A549 (cell line): Measurements from ENCODE around the gene FAM180B. TPM values are rescaled to one million over a fixed set of nuclear protein-coding genes. Genes with fewer than 3 reads are reported as not detected.

Experiments used
- ATAC-seq, 2 experiments: fragments of 200-7000 bp in 1 of 2; fragments of >200 bp in 1 of 2; cut with Nextera tagmentation in 1 of 2; cut with Tn5 transposase in 1 of 2; 3 replicates each; pipeline versions ENCODE4 v1.8.0 to v1.9.1; 2018 to 2020; ENCODE audit warnings: mild to moderate bottlenecking in 1 of 2, moderate library complexity in 1 of 2
- CTCF ChIA-PET: fragments of 300-600 bp; sonication (Branson Sonifier 250); formaldehyde crosslinking; extraction: SDS; loops from one replicate; lab custom pipeline; 2021; ENCODE audit warnings: antibody characterized with exemption, inconsistent platforms; lab: Yijun Ruan, JAX
- POLR2A ChIA-PET: fragments of 350-600 bp; formaldehyde crosslinking; extraction: SDS; loops from one replicate; lab custom pipeline; 2021; ENCODE audit warnings: antibody characterized with exemption, inconsistent platforms; lab: Yijun Ruan, JAX
- DNase-seq, 2 experiments: peaks; one replicate each; pipeline versions ENCODE4 v3.0.0 to v3.0.0-alpha.2; 2011 to 2016; ENCODE audit warnings: low read depth in 1 of 2, low spot score in 1 of 2
- FAIRE-seq: peaks from 2 replicates; lab custom pipeline; 2011; peaks lifted over from hg19 to GRCh38; lab: Jason Lieb, UNC
- H3K27ac ChIP-seq, 2 experiments: fragments of >200 bp; sonication (Bioruptor Twin); formaldehyde crosslinking; 3 replicates each; pipeline ENCODE4 v1.5.1; 2016 to 2017
- H3K4me1 ChIP-seq: fragments of >200 bp; sonication (Bioruptor Twin); formaldehyde crosslinking; 3 replicates; pipeline ENCODE4 v1.6.1; 2016
- H3K4me2 ChIP-seq: fragments of >200 bp; sonication (Bioruptor Twin); formaldehyde crosslinking; 3 replicates; pipeline ENCODE4 v1.6.1; 2016
- H3K4me3 ChIP-seq: fragments of >200 bp; sonication (Bioruptor Twin); formaldehyde crosslinking; 3 replicates; pipeline ENCODE4 v1.5.1; 2016
- H3K9me3 ChIP-seq: fragments of >200 bp; sonication (Bioruptor Twin); formaldehyde crosslinking; 3 replicates; pipeline ENCODE4 v1.6.1; 2016
- BHLHE40 ChIP-seq: IDR thresholded peaks from 2 replicates; pipeline ENCODE4 v1.6.1; 2012; ENCODE audit warnings: low read depth, low read length, inconsistent platforms
- CBX2 ChIP-seq: fragments of 200-600 bp; sonication (generic); IDR thresholded peaks from 2 replicates; pipeline ENCODE4 v1.6.1; 2016; ENCODE audit warnings: low read depth, mild to moderate bottlenecking, borderline replicate concordance
- CBX8 ChIP-seq: fragments of 200-600 bp; sonication (generic); IDR thresholded peaks from 2 replicates; pipeline ENCODE4 v1.6.1; 2016
- CHD4 ChIP-seq: fragments of 200-600 bp; sonication (generic); IDR thresholded peaks from 2 replicates; pipeline ENCODE4 v1.6.1; 2016; ENCODE audit warnings: antibody characterized with exemption, mild to moderate bottlenecking, borderline replicate concordance
- EHMT2 ChIP-seq: fragments of 200-600 bp; sonication (generic); IDR thresholded peaks from 2 replicates; pipeline ENCODE4 v1.6.1; 2016; ENCODE audit warnings: antibody characterized with exemption, low read depth, mild to moderate bottlenecking, moderate library complexity
- EP300 ChIP-seq, 2 experiments: fragments of >200 bp; sonication (Bioruptor Twin); formaldehyde crosslinking; IDR thresholded peaks; 2 replicates in 1 of 2; 3 replicates in 1 of 2; pipeline ENCODE4 v1.6.1; 2016 to 2017
- FOSB ChIP-seq: fragments of 250-450 bp; sonication (Bioruptor Pico); IDR thresholded peaks from 2 replicates; pipeline ENCODE4 v1.5.0; 2020; ENCODE audit warnings: mild to moderate bottlenecking, moderate library complexity
- FOSL2 ChIP-seq, 2 experiments: fragments of 450-650 bp in 1 of 2; fragments of >200 bp in 1 of 2; sonication (Bioruptor Twin) in 1 of 2; formaldehyde crosslinking; IDR thresholded peaks; 2 replicates each; pipeline versions ENCODE4 v1.5.0 to v1.6.1; 2016 to 2020; ENCODE audit warnings: mild to moderate bottlenecking in 1 of 2, moderate library complexity in 1 of 2
- FOXS1 ChIP-seq: fragments of 250-450 bp; sonication (Bioruptor Pico); IDR thresholded peaks from 2 replicates; pipeline ENCODE4 v1.5.0; 2020; ENCODE audit warnings: mild to moderate bottlenecking, moderate library complexity
- HEYL ChIP-seq: fragments of 250-450 bp; sonication (Bioruptor Pico); IDR thresholded peaks from 2 replicates; pipeline ENCODE4 v1.8.0; 2021; ENCODE audit warnings: mild to moderate bottlenecking, moderate library complexity
- JUNB ChIP-seq: fragments of >200 bp; sonication (Bioruptor Twin); formaldehyde crosslinking; IDR thresholded peaks from 2 replicates; pipeline ENCODE4 v1.6.1; 2016
- KDM1A ChIP-seq: fragments of 200-600 bp; sonication (generic); IDR thresholded peaks from 2 replicates; pipeline ENCODE4 v1.6.1; 2016; ENCODE audit warnings: low read depth, mild to moderate bottlenecking
- MAFK ChIP-seq: fragments of 450-650 bp; IDR thresholded peaks from 2 replicates; pipeline ENCODE4 v1.6.1; 2014; ENCODE audit not compliant: partially characterized antibody
- NFE2L2 ChIP-seq: fragments of 150-350 bp; conservative IDR thresholded peaks from 2 replicates; pipeline ENCODE4 v1.6.1; 2014; ENCODE audit warnings: low read length
- NR3C1 ChIP-seq: fragments of >200 bp; sonication (Bioruptor Twin); formaldehyde crosslinking; IDR thresholded peaks from 3 replicates; pipeline ENCODE4 v1.6.1; 2017
- PHF8 ChIP-seq: fragments of 200-600 bp; sonication (generic); IDR thresholded peaks from 2 replicates; pipeline ENCODE4 v1.6.1; 2016; ENCODE audit warnings: low read depth, mild to moderate bottlenecking, antibody characterized with exemption, moderate library complexity, borderline replicate concordance
- POLR2A ChIP-seq: IDR thresholded peaks from 2 replicates; pipeline ENCODE4 v1.6.1; 2012; ENCODE audit warnings: mild to moderate bottlenecking, low read length
- POLR2AphosphoS2 ChIP-seq: conservative IDR thresholded peaks from 2 replicates; pipeline ENCODE4 v1.6.1; 2012; ENCODE audit warnings: low read length, improper control_type of control experiment, inconsistent platforms
- RARB ChIP-seq: fragments of 250-450 bp; sonication (Bioruptor Pico); IDR thresholded peaks from 2 replicates; pipeline ENCODE4 v1.8.0; 2021; ENCODE audit warnings: mild to moderate bottlenecking, moderate library complexity
- SMC3 ChIP-seq: fragments of >200 bp; sonication (Bioruptor Twin); formaldehyde crosslinking; IDR thresholded peaks from 3 replicates; pipeline ENCODE4 v1.6.1; 2018; ENCODE audit warnings: inconsistent platforms
- TFCP2L1 ChIP-seq: fragments of 250-450 bp; sonication (Bioruptor Pico); IDR thresholded peaks from 2 replicates; pipeline ENCODE4 v1.5.0; 2021; ENCODE audit warnings: mild to moderate bottlenecking
- WGBS: methylation state at CpG from one replicate; pipeline ENCODE4 v1.1.6; 2017; ENCODE audit errors: missing lambda C conversion rate; 5-methylcytosine and 5-hydroxymethylcytosine counted together
- polyA plus RNA-seq, 4 experiments: library from polyadenylated mRNA; depleted of rRNA in 3 of 4; stranded (reverse); fragments of >200 nt; fragmentation: RNase III in 1 of 4; extraction: RNeasy Plus Mini Kit Qiagen cat#74134 plus additional on column Dnase treatment in 1 of 4; gene quantifications; 2 replicates in 3 of 4; 3 replicates in 1 of 4; pipeline ENCODE4 v1.2.3, GENCODE V29; 2011 to 2017
- TF ChIP-seq, protein P1 (sequence below): fragments of >200 bp; sonication (Bioruptor Twin); formaldehyde crosslinking; IDR thresholded peaks from 3 replicates; pipeline ENCODE4 v1.5.1; 2016
- TF ChIP-seq, protein P2 (sequence below): fragments of 250-450 bp; sonication (Bioruptor Pico); IDR thresholded peaks from 2 replicates; pipeline ENCODE4 v1.5.0; 2020; ENCODE audit warnings: low read depth, mild to moderate bottlenecking, moderate library complexity
- TF ChIP-seq, protein P3 (sequence below): fragments of >200 bp; sonication (Bioruptor Twin); formaldehyde crosslinking; IDR thresholded peaks from 3 replicates; pipeline ENCODE4 v1.6.1; 2016
- TF ChIP-seq, protein P4 (sequence below): fragments of >200 bp; sonication (Bioruptor Twin); formaldehyde crosslinking; IDR thresholded peaks from 2 replicates; pipeline ENCODE4 v1.6.1; 2016
- TF ChIP-seq, protein P5 (sequence below): IDR thresholded peaks from 2 replicates; pipeline ENCODE4 v1.6.1; 2012
- TF ChIP-seq, protein P6 (sequence below): fragments of 450-650 bp; IDR thresholded peaks from 2 replicates; pipeline ENCODE4 v1.6.1; 2014; ENCODE audit warnings: antibody characterized with exemption

FAM180B gene
- polyA plus RNA-seq, 2 of the 4 experiments (the other 2 are of a cell fraction) = not detected

DNA sequence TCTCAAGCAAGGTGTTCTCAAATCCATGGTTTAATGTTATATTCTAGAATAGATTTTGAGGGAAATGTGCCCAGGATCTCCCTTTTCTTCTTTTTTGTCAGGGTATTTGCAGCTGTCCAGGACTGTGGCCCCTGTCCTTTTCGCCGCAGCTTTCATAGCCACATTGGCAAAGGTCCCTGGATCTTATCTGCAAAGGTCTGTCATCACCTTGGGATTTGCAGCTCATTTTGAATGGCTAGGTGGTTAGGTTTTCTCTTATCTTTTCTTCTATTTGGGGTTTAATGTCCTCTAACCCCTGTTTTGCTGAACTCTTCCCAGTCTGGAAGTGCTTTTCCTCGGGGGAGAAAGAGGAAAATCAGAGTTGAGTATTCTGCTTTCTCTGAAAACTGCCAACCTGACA lies 19.4 kb downstream of the FAM180B start (continued):
- TF ChIP-seq, protein P1, sequence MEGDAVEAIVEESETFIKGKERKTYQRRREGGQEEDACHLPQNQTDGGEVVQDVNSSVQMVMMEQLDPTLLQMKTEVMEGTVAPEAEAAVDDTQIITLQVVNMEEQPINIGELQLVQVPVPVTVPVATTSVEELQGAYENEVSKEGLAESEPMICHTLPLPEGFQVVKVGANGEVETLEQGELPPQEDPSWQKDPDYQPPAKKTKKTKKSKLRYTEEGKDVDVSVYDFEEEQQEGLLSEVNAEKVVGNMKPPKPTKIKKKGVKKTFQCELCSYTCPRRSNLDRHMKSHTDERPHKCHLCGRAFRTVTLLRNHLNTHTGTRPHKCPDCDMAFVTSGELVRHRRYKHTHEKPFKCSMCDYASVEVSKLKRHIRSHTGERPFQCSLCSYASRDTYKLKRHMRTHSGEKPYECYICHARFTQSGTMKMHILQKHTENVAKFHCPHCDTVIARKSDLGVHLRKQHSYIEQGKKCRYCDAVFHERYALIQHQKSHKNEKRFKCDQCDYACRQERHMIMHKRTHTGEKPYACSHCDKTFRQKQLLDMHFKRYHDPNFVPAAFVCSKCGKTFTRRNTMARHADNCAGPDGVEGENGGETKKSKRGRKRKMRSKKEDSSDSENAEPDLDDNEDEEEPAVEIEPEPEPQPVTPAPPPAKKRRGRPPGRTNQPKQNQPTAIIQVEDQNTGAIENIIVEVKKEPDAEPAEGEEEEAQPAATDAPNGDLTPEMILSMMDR = no peak
- TF ChIP-seq TFCP2L1 (CRISPR knock-in tag) (no peak), NR3C1 (no peak), SMC3 (no peak), RARB (no peak), POLR2AphosphoS2 (no peak), POLR2A (no peak)
- TF ChIP-seq, protein P2, sequence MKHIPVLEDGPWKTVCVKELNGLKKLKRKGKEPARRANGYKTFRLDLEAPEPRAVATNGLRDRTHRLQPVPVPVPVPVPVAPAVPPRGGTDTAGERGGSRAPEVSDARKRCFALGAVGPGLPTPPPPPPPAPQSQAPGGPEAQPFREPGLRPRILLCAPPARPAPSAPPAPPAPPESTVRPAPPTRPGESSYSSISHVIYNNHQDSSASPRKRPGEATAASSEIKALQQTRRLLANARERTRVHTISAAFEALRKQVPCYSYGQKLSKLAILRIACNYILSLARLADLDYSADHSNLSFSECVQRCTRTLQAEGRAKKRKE (CRISPR knock-in tag) = no peak
- TF ChIP-seq, all 56 proteins: peak for 0

DNA sequence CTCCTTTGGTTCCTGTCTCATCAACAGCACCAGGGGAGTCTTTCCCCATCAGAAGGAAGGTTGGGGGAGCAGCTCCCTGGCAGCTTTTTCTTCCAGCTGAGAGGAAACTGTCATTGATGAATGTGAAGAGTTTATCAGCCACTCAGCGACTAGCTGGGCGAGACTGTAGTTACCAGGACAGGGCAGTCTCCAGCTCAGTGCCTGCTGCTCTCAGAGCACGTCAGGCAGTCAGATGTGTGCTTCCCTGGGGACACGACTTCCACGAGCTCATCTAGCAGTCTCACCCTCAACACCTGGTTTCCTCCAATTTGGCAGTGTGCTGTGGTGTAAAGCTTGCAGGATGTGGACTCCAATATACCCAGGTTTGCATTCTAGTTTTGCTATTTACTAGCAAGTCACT lies 20.3 kb downstream of the FAM180B start:
- no peak for TF ChIP-seq CHD4
- TF ChIP-seq, protein P2 (CRISPR knock-in tag) = no peak
- no peak for TF ChIP-seq NR3C1
- TF ChIP-seq FOXS1 (CRISPR knock-in tag) = no peak
- no peak for TF ChIP-seq CBX8
- TF ChIP-seq, protein P3, sequence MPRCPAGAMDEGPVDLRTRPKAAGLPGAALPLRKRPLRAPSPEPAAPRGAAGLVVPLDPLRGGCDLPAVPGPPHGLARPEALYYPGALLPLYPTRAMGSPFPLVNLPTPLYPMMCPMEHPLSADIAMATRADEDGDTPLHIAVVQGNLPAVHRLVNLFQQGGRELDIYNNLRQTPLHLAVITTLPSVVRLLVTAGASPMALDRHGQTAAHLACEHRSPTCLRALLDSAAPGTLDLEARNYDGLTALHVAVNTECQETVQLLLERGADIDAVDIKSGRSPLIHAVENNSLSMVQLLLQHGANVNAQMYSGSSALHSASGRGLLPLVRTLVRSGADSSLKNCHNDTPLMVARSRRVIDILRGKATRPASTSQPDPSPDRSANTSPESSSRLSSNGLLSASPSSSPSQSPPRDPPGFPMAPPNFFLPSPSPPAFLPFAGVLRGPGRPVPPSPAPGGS = no peak
- POLR2A ChIA-PET = interaction anchor here (0.7 to 1.2 kb wide), 2 partner anchors 108 to 1147 kb away, joined by 3 read pairs; partner anchors contain the start of gene AGBL2
- no peak for FAIRE-seq
- Histone ChIP-seq H3K27ac (no peak overlapping the region), H3K9me3 (no peaks in the 10 kb centered on the region), H3K4me2 (no peak overlapping the region), H3K4me1 (no peaks in the 10 kb centered on the region), H3K4me3 (no peak overlapping the region)
- no peak for DNase-seq
- WGBS = 76% methylated on average over 5 of the region's 5 CpGs
- no peak for ATAC-seq
- CTCF ChIA-PET = interaction anchor here (1.2 to 3.1 kb wide), 5 partner anchors 10 to 247 kb away, joined by 3 to 12 read pairs (median 5); no protein-coding TSS in a partner anchor

DNA sequence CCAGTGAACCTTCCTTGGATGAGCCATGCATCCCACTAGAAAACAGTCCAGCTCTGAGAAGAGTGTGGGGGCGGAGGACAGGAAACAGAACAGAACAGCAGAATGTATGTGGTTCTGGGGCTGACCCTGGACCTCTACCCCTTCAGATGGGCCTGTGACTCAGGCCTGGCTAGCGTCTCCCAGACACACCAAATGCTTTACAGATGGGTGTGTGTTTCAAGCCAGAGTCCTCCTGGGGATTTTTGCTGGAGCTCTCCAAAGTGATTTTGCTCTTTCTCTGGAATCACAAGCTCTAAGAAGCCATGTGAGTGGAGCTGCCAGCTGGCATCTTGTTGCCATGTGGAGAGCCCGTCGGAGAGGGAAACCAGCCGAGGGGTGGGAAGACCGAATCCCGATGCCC lies 20.9 kb downstream of the FAM180B start:
- no peak for ATAC-seq
- WGBS = 94% methylated on average over 7 of the region's 7 CpGs
- TF ChIP-seq EP300 (IDR thresholded peaks at IDR 0.05) (no peak), SMC3 (no peak), KDM1A (no peak), POLR2A (no peak), FOXS1 (CRISPR knock-in tag) (no peak), BHLHE40 (no peak), FOSL2 (IDR thresholded peaks at IDR 0.05) (no peak), FOSL2 (CRISPR knock-in tag; IDR thresholded peaks at IDR 0.05) (no peak), NFE2L2 (no peak), HEYL (CRISPR knock-in tag) (no peak), PHF8 (no peak), CBX2 (no peak), EHMT2 (no peak), JUNB (no peak), MAFK (no peak), FOSB (no peak)
- TF ChIP-seq, protein P1 = no peak
- TF ChIP-seq, protein P4, sequence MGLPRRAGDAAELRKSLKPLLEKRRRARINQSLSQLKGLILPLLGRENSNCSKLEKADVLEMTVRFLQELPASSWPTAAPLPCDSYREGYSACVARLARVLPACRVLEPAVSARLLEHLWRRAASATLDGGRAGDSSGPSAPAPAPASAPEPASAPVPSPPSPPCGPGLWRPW = no peak
- TF ChIP-seq, protein P5, sequence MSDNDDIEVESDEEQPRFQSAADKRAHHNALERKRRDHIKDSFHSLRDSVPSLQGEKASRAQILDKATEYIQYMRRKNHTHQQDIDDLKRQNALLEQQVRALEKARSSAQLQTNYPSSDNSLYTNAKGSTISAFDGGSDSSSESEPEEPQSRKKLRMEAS = no peak
- TF ChIP-seq, protein P6, sequence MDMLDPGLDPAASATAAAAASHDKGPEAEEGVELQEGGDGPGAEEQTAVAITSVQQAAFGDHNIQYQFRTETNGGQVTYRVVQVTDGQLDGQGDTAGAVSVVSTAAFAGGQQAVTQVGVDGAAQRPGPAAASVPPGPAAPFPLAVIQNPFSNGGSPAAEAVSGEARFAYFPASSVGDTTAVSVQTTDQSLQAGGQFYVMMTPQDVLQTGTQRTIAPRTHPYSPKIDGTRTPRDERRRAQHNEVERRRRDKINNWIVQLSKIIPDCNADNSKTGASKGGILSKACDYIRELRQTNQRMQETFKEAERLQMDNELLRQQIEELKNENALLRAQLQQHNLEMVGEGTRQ = no peak

More for the DNA sequence above, 20.9 kb downstream of the FAM180B start:
- H3K4me2 ChIP-seq = no peak overlapping the region
- DNase-seq (no peak), FAIRE-seq (no peak)
- CTCF ChIA-PET = interaction anchor here (1.2 to 3.1 kb wide), 3 partner anchors 10 to 246 kb away, joined by 3 to 12 read pairs (median 6); no protein-coding TSS in a partner anchor
- no peak overlapping the region for H3K27ac ChIP-seq
- no peaks in the 10 kb centered on the region for H3K9me3 ChIP-seq
- H3K4me3 ChIP-seq = no peak overlapping the region
- H3K4me1 ChIP-seq = no peaks in the 10 kb centered on the region
- POLR2A ChIA-PET = interaction anchor here (0.7 to 1.2 kb wide), 2 partner anchors 108 to 1148 kb away, joined by 3 read pairs; partner anchors contain the start of gene AGBL2
